ENCODE measurements around the gene RFPL3. TPM values are rescaled to one million over a fixed set of nuclear protein-coding genes. Genes with fewer than 3 reads are reported as not detected.

RFPL3 gene
- total and polyA plus RNA-seq, 2 of the 13 experiments (the other 11 are each of a cell fraction or from before 2014, with no cell fraction given) = not detected

DNA sequence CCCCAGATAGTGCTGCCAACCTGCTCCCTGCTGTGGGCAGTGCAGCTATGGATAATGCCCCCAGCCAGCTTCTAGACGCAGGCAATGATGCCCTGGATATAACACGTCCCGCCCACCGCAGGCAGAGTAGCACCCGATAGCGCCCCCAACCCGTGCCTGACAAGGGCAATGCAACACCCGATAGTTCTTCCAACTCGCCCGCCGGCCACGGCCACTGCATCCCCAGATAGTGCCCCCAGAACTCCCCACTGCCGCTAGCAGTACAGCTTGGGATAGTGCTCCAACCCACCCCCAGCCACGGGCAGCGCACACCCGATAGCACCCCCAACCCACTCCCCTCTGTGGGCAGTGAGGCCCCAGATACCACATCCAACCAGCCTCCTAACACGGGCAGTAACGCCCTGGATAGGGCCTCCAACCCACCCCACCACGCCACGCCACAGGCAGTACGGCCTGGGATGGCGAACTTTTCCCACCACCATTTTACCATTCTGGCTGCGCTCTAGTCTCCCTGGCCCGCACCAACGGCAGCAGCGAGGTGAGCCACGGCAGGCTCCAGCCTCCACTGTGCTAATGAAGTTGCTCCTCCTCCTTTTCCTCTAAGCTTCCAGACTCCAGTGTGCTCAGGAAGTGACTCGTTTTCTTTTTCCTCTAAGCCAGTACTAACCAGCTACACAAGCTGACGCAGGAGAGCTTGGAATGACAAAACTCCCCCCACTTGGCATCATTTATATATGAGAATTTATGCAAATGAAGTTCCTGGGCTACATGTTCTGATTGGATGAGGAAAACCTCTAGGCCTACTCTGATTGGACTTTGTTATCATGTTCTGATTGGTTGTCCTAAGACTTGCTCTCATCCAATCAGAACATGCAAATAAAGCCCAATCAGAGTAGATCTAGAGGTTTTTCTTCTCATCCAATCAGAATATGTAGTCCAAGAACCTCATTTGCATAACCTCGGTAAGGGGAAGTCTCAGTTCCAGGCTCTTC is 3.0 kb upstream of the RFPL3 start:
- Histone ChIP-seq H3K4me1 (ENCODE audit: insufficient read depth, low read length) (no peaks in the 10 kb centered on the region), H2AFZ (ENCODE audit: low read length) (no peak overlapping the region), H4K20me1 (ENCODE audit: insufficient read depth, low read length) (no peaks in the 10 kb centered on the region), H3K9ac (ENCODE audit: insufficient read depth, low read depth, low read length) (no peak overlapping the region), H3K4me3 (replicated peaks in 1 of 3; ENCODE audit: insufficient read depth in 1 of 3, low read depth in 2 of 3, low read length in 3 of 3) (no peak overlapping the region), H3K27ac (ENCODE audit: extremely low read length, insufficient read depth, low read length) (no peak overlapping the region), H3K4me2 (ENCODE audit: low read depth, low read length) (no peak overlapping the region), H3K36me3 (replicated peaks in 1 of 2; ENCODE audit: control insufficient read depth in 1 of 2, insufficient read depth in 2 of 2, low read length in 2 of 2) (no peaks in the 10 kb centered on the region), H3K9me3 (ENCODE audit: low read length) (no peaks in the 10 kb centered on the region), H3K27me3 (ENCODE audit: control insufficient read depth in 1 of 2, insufficient read depth in 2 of 2, low read length in 2 of 2) (no peaks in the 10 kb centered on the region), H3K79me2 (ENCODE audit: insufficient read depth, low read length) (no peaks in the 10 kb centered on the region)
- CTCF ChIA-PET (ENCODE audit: low intra/inter-chr PET ratio, low total read pairs) = no interaction called here
- DNase-seq (ENCODE audit: low spot score) (no peak), ATAC-seq (no peak), FAIRE-seq (no peak)
- BruUV-seq (replicated peaks) = no TSS peak
- POLR2A ChIA-PET = no interaction called here
- WGBS (ENCODE audit: low lambda C conversion rate) = 57% methylated on average over 25 of the region's 30 CpGs
- intact Hi-C loops (cut with micrococcal nuclease; ENCODE audit: unreplicated experiment) = loop anchor here (1.0 kb wide), 1 partner anchor 88 kb away; no protein-coding TSS in a partner anchor
- in situ Hi-C loops (cut with HindIII; ENCODE audit: extremely low pct_ligation_motif_present, low pct_unique_long_range_greater_than_20kb) = no loop called here
- TF ChIP-seq ZNF337 (CRISPR knock-in tag; IDR thresholded peaks at IDR 0.05; ENCODE audit: borderline replicate concordance, low read depth) = no peak
- no peak for TF ChIP-seq MLXIP (CRISPR knock-in tag; IDR thresholded peaks at IDR 0.05; ENCODE audit: borderline replicate concordance)
- no peak for TF ChIP-seq MNT (IDR thresholded peaks at IDR 0.05)
- no peak for TF ChIP-seq ZNF558 (CRISPR knock-in tag; IDR thresholded peaks at IDR 0.05; ENCODE audit: borderline replicate concordance)
- no peak for TF ChIP-seq ATM (IDR thresholded peaks at IDR 0.05; ENCODE audit: borderline replicate concordance)
- TF ChIP-seq ZNF775 (CRISPR knock-in tag; IDR thresholded peaks at IDR 0.05; ENCODE audit: borderline replicate concordance) = no peak
- TF ChIP-seq PRMT3 (CRISPR knock-in tag; IDR thresholded peaks at IDR 0.05; ENCODE audit: borderline replicate concordance, low read depth) = no peak
- no peak for TF ChIP-seq ZNF484 (CRISPR knock-in tag; IDR thresholded peaks at IDR 0.05; ENCODE audit: borderline replicate concordance, low read depth)
- no peak for TF ChIP-seq IKZF4 (CRISPR knock-in tag; IDR thresholded peaks at IDR 0.05; ENCODE audit: borderline replicate concordance, low read depth, not compliant biosample characterization)

Measured in HepG2 (cell line).